HEK293T (cell line): ENCODE data around the gene CDT1.

Experiments used
- BHLHE40 ChIP-seq: fragments of 450-650 bp; IDR thresholded peaks from 2 replicates; pipeline ENCODE4 v1.6.1; 2016; ENCODE audit warnings: mild to moderate bottlenecking, moderate library complexity, borderline replicate concordance
- ELF4 ChIP-seq: fragments of 450-650 bp; IDR thresholded peaks from 2 replicates; pipeline ENCODE4 v1.6.1; 2017; ENCODE audit warnings: antibody characterized with exemption
- FOXK2 ChIP-seq: fragments of 450-650 bp; IDR thresholded peaks from 2 replicates; pipeline ENCODE4 v1.6.1; 2016; ENCODE audit warnings: mild to moderate bottlenecking
- HDGF ChIP-seq: fragments of 450-650 bp; IDR thresholded peaks from 2 replicates; pipeline ENCODE4 v1.6.1; 2017; ENCODE audit warnings: antibody characterized with exemption, borderline replicate concordance
- LEF1 ChIP-seq: fragments of 450-650 bp; IDR thresholded peaks from 2 replicates; pipeline ENCODE4 v1.6.1; 2017; ENCODE audit warnings: mild to moderate bottlenecking, borderline replicate concordance
- NFRKB ChIP-seq: fragments of 450-650 bp; IDR thresholded peaks from 2 replicates; pipeline ENCODE4 v1.6.1; 2016; ENCODE audit warnings: mild to moderate bottlenecking, moderate library complexity
- SP1 ChIP-seq: fragments of 450-650 bp; IDR thresholded peaks from 2 replicates; pipeline ENCODE4 v1.6.1; 2017
- SUZ12 ChIP-seq: fragments of 450-650 bp; IDR thresholded peaks from 2 replicates; pipeline ENCODE4 v1.6.1; 2016; ENCODE audit warnings: mild to moderate bottlenecking
- ZNF384 ChIP-seq: fragments of 450-650 bp; IDR thresholded peaks from 2 replicates; pipeline ENCODE4 v1.6.1; 2016

GRCh38 chr16:88770461-88771293 is 32.9 kb upstream of the CDT1 start:
- no peak for TF ChIP-seq SP1
- no peak for TF ChIP-seq LEF1
- no peak for TF ChIP-seq FOXK2
- TF ChIP-seq BHLHE40, result no peak
- TF ChIP-seq ZNF384, result no peak
- no peak for TF ChIP-seq SUZ12
- TF ChIP-seq HDGF, result no peak
- no peak for TF ChIP-seq NFRKB
- no peak for TF ChIP-seq ELF4
